GM12892 (cell line): ENCODE results near the gene SERPINB12. TPM values are rescaled to one million over a fixed set of nuclear protein-coding genes. Genes with fewer than 3 reads are reported as not detected.

Experiments
- DNase-seq: peaks from one replicate; pipeline ENCODE4 v3.0.0; 2011; ENCODE audit not compliant: insufficient read length
- FAIRE-seq: peaks from 2 replicates; lab custom pipeline; 2011; peaks lifted over from hg19 to GRCh38; lab: Jason Lieb, UNC
- POLR2A ChIP-seq: IDR thresholded peaks from 2 replicates; pipeline ENCODE4 v1.6.1; 2011; ENCODE audit warnings: low read depth, low read length, control low read depth
- POLR2AphosphoS5 ChIP-seq: IDR thresholded peaks from 2 replicates; pipeline ENCODE4 v1.6.1; 2011; ENCODE audit warnings: low read depth, low read length, control low read depth
- TAF1 ChIP-seq: IDR thresholded peaks from 2 replicates; pipeline ENCODE4 v1.6.1; 2011; ENCODE audit warnings: low read depth, mild to moderate bottlenecking, control low read depth, low read length, borderline replicate concordance
- polyA plus RNA-seq: library from polyadenylated mRNA; unstranded; fragments of >200 nt; gene quantifications from one replicate; pipeline ENCODE4 v1.2.1, GENCODE V29; 2012; ENCODE audit warnings: missing spikeins, inconsistent platforms; ENCODE audit not compliant: missing spikeins

Gene SERPINB12, protein sequence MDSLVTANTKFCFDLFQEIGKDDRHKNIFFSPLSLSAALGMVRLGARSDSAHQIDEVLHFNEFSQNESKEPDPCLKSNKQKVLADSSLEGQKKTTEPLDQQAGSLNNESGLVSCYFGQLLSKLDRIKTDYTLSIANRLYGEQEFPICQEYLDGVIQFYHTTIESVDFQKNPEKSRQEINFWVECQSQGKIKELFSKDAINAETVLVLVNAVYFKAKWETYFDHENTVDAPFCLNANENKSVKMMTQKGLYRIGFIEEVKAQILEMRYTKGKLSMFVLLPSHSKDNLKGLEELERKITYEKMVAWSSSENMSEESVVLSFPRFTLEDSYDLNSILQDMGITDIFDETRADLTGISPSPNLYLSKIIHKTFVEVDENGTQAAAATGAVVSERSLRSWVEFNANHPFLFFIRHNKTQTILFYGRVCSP
- not detected for polyA plus RNA-seq

DNA sequence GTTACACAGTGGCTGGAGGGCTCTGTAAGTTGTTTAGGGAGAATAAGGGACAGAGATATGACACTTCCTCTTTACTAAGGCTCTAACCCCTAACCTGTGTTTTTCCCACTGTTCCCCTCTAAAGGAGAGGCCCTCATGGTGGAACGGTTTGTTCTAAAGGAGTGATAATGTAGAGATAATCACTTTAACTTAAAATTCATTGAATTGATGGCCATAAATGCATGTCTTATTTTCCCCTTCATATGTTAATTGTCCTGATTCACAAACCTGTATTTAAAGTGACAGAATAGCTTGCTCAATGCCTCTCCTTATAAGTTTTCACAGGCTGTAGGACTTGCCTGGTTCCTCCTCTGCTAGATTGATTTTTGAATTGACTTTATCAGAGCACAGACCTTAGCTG is at the start of gene SERPINB12:
Gene SERPINB12 (plus strand): TSS at position 301 of the 400 bp plus-strand sequence. CDS start 13,791 bp downstream, outside the sequence.
- TF ChIP-seq POLR2A: no peak
- TF ChIP-seq POLR2AphosphoS5: no peak
- no peak for TF ChIP-seq TAF1
- FAIRE-seq (no peak), DNase-seq (no peak)

DNA sequence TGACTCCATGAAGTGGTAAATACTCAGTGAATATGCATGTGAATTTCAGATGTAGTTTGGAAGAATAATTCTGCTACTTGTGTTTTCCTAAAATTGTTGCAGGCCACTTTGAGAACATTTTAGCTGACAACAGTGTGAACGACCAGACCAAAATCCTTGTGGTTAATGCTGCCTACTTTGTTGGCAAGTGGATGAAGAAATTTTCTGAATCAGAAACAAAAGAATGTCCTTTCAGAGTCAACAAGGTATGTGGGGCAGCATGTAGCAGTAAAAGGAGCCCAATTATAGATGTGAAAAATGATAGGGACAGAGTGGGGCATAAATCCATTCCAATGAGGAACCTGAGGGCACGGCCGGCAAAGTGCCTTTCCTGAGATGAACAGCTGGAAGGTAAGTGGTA is 49.3 kb upstream of the SERPINB12 start:
- FAIRE-seq (no peak), DNase-seq (no peak)
- TF ChIP-seq POLR2A (no peak), TAF1 (no peak), POLR2AphosphoS5 (no peak)

DNA sequence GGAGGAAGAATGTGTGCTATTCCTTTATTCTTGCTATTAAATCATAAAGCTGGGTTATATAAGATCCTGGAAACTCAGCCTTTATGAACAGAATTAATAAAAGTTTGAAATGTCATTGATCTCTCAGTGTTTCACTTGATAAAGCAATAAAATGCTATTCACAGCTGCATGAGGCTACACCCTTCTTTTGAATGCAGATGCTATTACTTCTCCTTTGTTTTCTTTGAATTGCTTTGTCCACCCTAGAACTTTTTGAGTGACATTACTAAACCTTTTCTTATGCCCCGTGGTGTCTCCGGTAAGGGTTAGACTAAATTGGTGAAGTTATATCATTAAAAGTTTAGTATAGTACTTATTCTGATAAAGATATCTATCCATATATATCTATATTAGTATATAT is 46.5 kb upstream of the SERPINB12 start:
- DNase-seq (no peak), FAIRE-seq (no peak)
- TF ChIP-seq POLR2A: no peak
- no peak for TF ChIP-seq POLR2AphosphoS5
- no peak for TF ChIP-seq TAF1

DNA sequence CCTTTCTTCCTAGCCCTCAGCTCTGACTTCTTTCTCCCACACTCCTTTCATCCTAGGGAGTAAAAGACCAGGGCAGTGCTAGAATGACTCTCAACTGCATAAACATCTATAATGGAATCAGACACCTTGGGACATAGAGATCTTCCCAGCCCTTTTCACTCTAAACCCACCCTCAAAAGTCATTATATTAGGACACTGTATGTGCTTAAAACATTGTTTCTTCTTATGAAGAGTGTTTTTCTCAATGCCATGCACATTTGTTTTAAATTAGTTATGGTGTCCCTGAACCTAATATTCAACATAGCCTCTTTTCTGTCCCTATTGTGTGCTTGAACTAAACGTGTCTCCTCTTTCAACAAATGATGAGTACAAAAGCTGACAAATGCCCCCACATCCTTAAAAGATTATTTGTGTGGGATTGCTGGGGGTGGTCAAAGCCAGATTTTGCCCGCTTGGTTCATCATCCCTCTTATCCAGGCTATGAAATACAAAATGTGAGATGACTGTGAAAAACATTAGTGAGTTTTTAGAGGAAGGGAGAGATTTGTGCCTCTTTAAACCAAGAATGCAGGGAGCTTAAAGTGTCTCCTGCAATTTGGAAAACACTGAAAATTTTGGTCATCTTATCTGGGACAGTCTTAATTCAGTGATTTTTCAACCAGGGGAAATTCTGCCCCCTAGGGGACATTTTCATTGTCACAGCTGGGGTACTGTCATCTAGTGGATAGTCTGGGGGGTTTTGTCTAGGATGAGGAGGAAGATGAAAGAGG is 36.4 kb upstream of the SERPINB12 start:
- DNase-seq: no peak
- no peak for FAIRE-seq
- no peak for TF ChIP-seq TAF1

DNA sequence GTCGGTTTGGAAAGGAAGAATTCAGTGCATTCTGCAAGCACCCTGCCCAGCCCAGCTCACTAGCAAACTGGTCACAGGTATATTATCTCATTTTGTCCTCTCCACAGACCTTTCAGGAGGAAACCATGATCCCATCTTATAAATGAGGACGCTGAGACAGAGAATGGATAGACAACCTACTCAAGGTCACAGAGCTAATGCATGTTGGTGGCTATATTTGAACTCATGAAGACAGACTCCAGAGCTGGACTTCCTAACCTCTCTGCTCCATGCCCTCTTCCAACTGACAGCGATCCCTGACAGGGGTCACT is 35.9 kb upstream of the SERPINB12 start:
- TF ChIP-seq TAF1: no peak
- TF ChIP-seq POLR2A: no peak
- TF ChIP-seq POLR2AphosphoS5: no peak
- no peak for FAIRE-seq

DNA sequence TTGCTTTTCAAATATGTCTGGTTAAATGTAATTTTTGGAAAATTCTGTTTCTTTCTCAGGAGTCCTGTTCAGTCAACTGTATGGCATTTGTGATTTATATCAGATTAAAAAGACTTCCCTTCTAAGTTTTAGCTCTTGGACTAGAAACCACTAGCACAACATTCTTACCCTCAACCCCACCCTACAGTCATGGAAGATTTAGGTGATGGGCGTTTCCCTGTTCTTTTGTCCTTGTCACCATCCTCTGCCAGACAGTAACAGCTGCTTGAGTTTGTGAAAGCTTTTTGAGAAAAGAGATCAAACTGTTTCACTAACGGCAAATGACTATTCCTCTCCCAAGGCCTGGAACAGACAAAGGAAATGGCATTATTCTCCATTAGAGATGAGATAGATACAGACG is 33.6 kb upstream of the SERPINB12 start:
- TF ChIP-seq TAF1 (no peak), POLR2AphosphoS5 (no peak), POLR2A (no peak)

More for the DNA sequence above, 35.9 kb upstream of the SERPINB12 start:
- no peak for DNase-seq

DNA sequence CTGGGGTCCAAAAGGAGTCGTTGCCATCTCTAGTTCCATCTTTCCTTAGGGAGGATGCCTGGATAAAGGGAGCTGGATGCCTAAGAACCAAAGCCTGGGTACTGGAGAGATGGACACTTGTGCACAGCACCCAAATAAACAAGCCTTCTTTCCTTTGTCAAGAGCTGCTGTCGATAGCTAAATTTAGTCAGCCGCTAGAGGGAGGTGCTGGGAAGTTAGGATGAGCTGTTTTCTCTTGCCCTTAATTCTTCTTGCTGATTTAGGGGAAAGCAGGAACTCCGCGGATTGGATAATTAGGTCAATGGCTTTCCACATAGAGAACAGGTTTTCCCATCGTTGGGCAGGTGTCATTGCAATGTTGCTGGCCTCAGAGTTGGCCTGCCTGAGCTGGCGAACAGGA is 30.9 kb upstream of the SERPINB12 start:
- TF ChIP-seq POLR2AphosphoS5: no peak
- DNase-seq: no peak
- FAIRE-seq: no peak

More for the DNA sequence above, 33.6 kb upstream of the SERPINB12 start:
- no peak for FAIRE-seq
- DNase-seq: no peak

DNA sequence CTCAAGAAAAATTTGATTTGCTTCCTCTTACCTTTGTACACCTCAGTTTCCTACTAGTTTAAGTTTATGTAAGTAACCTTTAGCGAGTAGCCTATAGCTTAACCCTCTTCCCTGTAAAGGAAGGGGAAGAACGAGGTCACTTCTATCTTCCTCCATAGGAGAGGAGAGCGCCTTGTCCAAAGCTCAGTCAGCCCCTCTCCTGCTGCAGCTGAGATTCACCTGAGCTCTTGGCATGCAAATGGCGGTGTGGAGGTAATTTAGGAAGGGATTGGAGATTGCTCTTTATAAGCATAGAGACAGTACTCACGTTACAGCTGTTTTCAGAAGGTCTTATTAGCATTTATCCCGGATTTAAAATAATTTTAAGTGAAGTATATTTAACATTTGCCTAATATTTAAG is 27.8 kb upstream of the SERPINB12 start:
- TF ChIP-seq POLR2A: no peak
- no peak for TF ChIP-seq TAF1
- no peak for TF ChIP-seq POLR2AphosphoS5
- DNase-seq (no peak), FAIRE-seq (no peak)

DNA sequence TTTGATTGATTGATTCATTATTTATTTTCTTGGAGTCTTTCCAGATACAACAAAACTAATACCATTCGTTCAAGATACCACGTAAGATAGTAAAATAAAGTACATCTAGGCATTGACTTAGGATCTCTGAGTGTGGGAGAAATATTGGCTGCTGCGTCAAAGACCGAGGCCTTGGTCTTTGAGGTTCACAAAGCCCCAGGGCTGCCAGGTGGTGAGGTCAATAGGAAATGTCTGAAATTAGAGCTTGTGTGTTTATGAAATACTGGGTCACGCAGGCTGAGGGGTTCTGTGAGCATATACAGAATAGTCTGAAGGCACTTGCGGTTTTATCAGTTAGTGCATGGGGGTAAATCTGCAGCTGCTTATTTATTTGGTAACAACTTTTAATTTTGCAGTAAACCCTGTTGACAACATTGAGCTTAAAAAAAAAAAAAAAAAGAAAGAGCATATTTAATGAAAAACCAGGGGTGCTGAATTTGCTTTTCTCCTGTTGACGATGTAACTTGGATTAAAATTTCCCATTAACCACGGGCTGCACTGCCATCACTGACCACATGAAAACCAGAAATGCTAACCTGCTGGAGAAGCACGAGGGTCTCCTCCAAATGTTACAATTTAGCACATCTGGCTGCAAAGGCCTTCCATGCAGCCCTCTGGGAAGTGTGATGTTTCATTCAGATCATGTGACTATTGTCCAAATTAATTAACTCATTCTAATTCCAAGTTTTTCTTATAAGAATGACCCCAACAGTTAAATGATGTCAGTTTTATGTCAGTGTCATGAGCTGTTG is 27.1 kb upstream of the SERPINB12 start:
- no peak for TF ChIP-seq POLR2A
- DNase-seq (no peak), FAIRE-seq (no peak)

DNA sequence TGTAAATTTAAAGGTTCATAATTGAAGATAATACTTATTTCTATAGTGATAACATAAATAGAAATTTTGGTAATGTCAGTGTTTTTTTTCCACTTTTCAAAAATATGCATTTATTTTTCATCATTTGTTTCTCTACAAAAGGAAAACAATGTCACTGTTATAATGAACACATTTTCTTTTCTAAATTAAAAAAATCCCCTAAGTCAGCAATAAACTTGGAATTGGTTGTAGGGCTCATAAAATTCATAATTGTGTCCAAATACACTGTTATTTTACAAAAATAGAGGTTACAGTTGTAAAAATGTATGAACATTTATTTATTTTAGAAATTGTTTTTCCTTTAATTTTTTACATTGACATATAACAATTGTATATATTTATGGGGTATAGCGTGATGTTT is 26.4 kb upstream of the SERPINB12 start:
- TF ChIP-seq POLR2AphosphoS5: no peak
- no peak for TF ChIP-seq POLR2A
- TF ChIP-seq TAF1: no peak
- DNase-seq: no peak
- no peak for FAIRE-seq

DNA sequence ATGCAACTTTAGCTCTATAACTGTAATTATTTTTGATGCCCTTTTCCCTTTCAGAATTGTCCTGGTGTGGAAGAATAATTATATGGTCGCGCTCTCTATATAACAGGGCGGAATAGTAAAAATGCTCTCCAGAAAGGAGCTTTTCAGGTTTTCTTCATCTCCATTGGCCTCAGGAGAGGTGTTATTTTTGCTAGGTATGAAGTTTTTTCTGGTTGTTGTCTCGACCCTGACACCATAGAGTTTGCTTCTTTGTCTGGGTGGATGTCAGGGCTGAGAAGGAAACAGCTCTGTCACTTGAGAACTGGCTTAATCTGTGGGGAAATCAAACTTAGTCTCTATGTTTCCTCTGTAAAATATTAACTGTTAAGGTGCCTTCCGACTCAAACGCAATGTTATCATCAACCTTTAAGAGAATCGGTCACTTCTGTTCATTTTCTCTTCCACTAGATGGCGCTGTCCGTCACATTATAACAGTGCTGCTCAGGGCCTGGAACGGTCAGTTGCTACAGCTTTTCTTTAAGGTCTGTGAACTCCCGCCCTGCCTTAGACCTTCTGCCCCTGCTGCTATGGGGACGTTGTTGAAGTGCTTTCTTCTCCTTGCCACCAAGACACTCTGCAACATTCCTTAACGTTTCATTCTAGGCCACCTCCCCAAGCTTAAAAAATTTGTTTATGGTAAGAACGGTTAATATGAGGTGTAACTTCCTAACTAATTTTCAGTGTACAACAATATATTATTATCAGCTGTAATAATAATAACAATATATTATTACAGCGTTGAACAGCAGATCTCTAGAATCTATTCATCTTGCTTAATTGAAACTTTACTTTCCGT is 23.8 kb upstream of the SERPINB12 start:
- peak; percentile 89 for FAIRE-seq
- TF ChIP-seq POLR2A: no peak
- no peak for TF ChIP-seq POLR2AphosphoS5
- TF ChIP-seq TAF1: no peak
- DNase-seq: no peak

DNA sequence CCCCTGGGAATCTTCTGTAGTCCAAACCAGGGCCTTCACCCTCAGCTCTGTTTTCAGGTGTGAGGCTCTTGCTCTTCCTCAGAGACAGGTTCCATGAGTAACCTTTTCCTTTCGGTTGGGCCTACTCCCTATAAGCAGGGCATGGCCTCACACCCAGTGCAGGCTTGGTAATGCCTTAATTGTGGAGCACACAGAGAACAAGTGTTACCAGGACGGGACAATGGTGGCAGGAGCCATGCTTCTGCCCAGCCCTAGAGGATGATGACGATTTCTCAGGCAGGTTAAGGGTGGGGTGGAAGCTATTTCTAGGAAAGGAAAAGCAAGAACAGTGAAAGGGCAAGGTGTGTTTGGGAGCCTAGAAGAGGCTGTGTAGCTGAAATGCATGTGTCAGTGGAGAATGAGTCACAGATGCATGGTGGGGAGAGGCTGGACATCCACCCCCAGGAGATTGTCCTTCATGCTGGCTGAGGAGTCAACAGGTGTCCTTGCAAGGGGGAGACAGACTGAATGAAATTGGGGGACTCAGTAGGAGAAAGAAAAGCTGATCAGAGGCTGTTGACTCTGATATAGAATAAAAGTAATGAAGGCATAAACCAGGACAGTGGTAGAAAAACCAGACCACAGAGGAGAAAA is 22.0 kb upstream of the SERPINB12 start:
- no peak for TF ChIP-seq TAF1
- no peak for TF ChIP-seq POLR2A
- no peak for TF ChIP-seq POLR2AphosphoS5
- DNase-seq (no peak), FAIRE-seq (no peak)
